Fibroblast of lung (primary cell): Measurements from ENCODE around the gene SYTL1.

Experiments
- EZH2 ChIP-seq: IDR thresholded peaks from 2 replicates; pipeline ENCODE4 v1.5.1; 2012; ENCODE audit warnings: low read length, control low read depth, mild to moderate bottlenecking; ENCODE audit errors: missing control alignments
- TF ChIP-seq, protein P1 (sequence below), 2 donors: IDR thresholded peaks in 1 of 2; conservative IDR thresholded peaks in 1 of 2; 1 replicate in 1 of 2; 2 replicates in 1 of 2; pipeline ENCODE4 v1.5.1; 2011 to 2012; ENCODE audit warnings: low read length in 2 of 2, control low read depth in 1 of 2, inconsistent platforms in 1 of 2, low read depth in 1 of 2, mild to moderate bottlenecking in 1 of 2

DNA sequence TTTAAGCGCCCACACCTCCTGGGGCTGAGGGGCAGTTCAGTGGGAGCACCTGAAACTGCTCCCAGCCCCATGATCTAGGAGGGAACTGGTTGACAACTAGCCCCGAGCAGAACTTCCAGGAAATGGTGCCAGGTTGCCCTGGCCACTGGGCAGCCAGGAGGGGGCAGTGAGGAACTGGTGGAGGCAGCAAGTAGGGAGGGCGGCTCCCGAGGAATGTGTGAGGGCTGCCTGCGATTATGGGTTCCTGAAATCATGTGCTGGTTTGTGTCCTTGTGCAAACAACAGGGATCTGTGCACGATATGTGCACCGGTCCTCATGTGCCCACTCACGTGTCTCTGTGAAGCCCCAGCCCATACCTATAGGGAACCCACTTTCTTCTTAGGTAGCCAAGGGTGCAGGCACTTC, 60.5 kb downstream of the SYTL1 start:
- TF ChIP-seq, protein P1, sequence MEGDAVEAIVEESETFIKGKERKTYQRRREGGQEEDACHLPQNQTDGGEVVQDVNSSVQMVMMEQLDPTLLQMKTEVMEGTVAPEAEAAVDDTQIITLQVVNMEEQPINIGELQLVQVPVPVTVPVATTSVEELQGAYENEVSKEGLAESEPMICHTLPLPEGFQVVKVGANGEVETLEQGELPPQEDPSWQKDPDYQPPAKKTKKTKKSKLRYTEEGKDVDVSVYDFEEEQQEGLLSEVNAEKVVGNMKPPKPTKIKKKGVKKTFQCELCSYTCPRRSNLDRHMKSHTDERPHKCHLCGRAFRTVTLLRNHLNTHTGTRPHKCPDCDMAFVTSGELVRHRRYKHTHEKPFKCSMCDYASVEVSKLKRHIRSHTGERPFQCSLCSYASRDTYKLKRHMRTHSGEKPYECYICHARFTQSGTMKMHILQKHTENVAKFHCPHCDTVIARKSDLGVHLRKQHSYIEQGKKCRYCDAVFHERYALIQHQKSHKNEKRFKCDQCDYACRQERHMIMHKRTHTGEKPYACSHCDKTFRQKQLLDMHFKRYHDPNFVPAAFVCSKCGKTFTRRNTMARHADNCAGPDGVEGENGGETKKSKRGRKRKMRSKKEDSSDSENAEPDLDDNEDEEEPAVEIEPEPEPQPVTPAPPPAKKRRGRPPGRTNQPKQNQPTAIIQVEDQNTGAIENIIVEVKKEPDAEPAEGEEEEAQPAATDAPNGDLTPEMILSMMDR (conservative IDR thresholded peaks at IDR 0.05 in 1 of 2, IDR thresholded peaks at IDR 0.05 in 1 of 2; ENCODE audit: low read depth in 1 of 2, low read length in 2 of 2) = peak; percentile 49 to 54
- TF ChIP-seq EZH2 = no peak
